Measurements from ENCODE around the gene TCEANC. TPM values are rescaled to one million over a fixed set of nuclear protein-coding genes. Genes with fewer than 3 reads are reported as not detected.

The TCEANC gene
- total RNA-seq, 1 donor from 2014 or later = 4.5 TPM

GRCh38 chrX:13703135-13703534, 50.2 kb downstream of the TCEANC start:
- Histone ChIP-seq H3K36me3 (peaks cover 0 to 11% of the 10 kb centered on the region in 2 donors), H3K27me3 (no peaks in the 10 kb centered on the region), H3K4me1 (peaks cover 0 to 12% of the 10 kb centered on the region in 2 donors), H3K9me3 (no peaks in the 10 kb centered on the region), H3K4me3 (no peak overlapping the region), H3K27ac (no peak overlapping the region)
- intact Hi-C loops (cut with DNase I) = no loop called here
- no peak for DNase-seq (ENCODE audit: low spot score in 2 of 2)
- no peak for TF ChIP-seq CTCF (IDR thresholded peaks at IDR 0.05)

DNA sequence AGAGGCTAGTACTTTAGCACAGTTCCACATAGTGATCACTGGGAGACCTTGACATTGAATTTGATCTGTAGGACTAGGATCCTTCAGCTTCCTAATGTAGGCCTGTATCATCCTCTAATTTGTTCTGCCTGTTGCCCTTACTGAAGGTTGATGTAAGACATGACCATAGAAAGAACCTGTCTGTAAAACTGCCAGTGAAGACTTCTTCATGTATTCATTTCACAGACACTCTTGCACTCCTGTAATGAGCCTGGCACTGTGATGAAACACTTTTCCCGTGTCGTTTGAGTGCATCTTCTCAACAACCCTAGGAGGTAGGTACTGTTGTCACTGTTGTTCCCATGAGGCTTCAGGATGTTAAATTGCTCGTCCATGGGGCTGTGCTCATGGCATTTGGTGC, 50.6 kb downstream of the TCEANC start:
- TF ChIP-seq CTCF (IDR thresholded peaks at IDR 0.05) = no peak
- H3K27me3 ChIP-seq = no peaks in the 10 kb centered on the region
- H3K36me3 ChIP-seq = peaks cover 0 to 11% of the 10 kb centered on the region in 2 donors
- peak overlapping the region in 1 of 2 donors; percentile 29 for H3K27ac ChIP-seq
- intact Hi-C loops (cut with DNase I) = no loop called here
- H3K9me3 ChIP-seq = no peaks in the 10 kb centered on the region
- H3K4me3 ChIP-seq = no peak overlapping the region
- no peak for DNase-seq (ENCODE audit: low spot score in 2 of 2)
- H3K4me1 ChIP-seq = peaks cover 0 to 12% of the 10 kb centered on the region in 2 donors

DNA sequence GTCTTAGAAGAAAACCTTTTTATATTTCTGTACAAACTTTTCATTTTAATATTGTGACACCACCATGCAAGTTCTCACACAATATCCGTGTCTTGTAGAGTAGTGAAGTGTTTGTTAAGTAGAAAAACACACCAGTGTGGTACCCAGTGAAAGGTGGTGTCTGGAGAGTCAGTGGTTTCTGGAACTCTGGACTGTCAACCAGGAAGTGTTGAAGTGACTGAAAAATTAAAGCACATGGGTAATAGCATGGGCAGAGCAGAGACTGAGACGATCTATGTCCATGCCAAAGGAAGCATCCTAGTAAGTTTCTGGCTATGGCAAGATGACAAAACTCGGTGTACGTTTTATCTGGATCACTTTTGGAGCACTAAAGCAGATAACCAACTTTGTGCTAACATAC, 58.2 kb downstream of the TCEANC start:
- DNase-seq (ENCODE audit: low spot score in 2 of 2) = no peak
- no peaks in the 10 kb centered on the region for H3K9me3 ChIP-seq
- H3K36me3 ChIP-seq = peaks cover 0 to 69% of the 10 kb centered on the region in 2 donors
- intact Hi-C loops (cut with DNase I) = no loop called here
- no peaks in the 10 kb centered on the region for H3K27me3 ChIP-seq
- no peak overlapping the region for H3K4me3 ChIP-seq
- H3K27ac ChIP-seq = no peak overlapping the region
- no peaks in the 10 kb centered on the region for H3K4me1 ChIP-seq
- TF ChIP-seq CTCF (IDR thresholded peaks at IDR 0.05) = no peak

Other genes with a start within 250 kb of the TCEANC start
- gene EGFL6, start 83.5 kb upstream of the TCEANC start, total RNA-seq = not detected
- 1.5 TPM for gene RAB9A, start 36.0 kb downstream of the TCEANC start, total RNA-seq
- 8.0 TPM for gene TRAPPC2, start 81.5 kb downstream of the TCEANC start, total RNA-seq
- gene OFD1, start 81.6 kb downstream of the TCEANC start, total RNA-seq = 8.4 TPM
- 18.6 TPM for gene GPM6B, start 164.0 kb downstream of the TCEANC start, total RNA-seq